Measurements from ENCODE around the gene PIGV.
"Not testable (repeated sequence)": the region's sequence is repeated elsewhere in the genome, so short reads cannot be mapped to it uniquely, and the experiment has no call there.

PIGV gene

DNA sequence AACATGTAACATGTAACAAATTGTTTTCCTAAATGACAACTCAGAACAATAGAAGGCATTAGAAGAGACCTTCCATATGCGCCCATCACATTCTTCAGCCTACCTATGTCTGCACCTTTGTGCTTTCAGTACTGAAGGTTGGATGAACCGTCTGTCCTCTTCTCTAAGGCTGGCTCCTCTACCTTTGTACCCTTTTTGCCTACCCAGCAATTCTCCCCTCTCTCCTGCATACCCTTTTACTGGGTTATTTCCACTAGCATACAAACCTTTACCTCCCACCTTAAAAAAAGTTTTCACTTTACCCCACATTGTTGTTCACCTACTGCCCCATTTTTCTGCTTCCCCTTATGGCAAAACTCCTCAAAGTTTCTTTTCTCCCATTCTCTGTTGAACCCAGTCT, 5.2 kb downstream of the PIGV start:
- Histone ChIP-seq H3K9me3 (ENCODE audit: control insufficient read depth, low read length) (no peaks in the 10 kb centered on the region), H3K4me3 (ENCODE audit: extremely low read depth, insufficient read depth, low read length, poor library complexity, severe bottlenecking) (no peak overlapping the region), H3K27ac (ENCODE audit: low read depth, low read length, severe bottlenecking) (no peak overlapping the region), H3K4me1 (ENCODE audit: control insufficient read depth, insufficient read depth, low read length, poor library complexity, severe bottlenecking) (peaks cover 11% of the 10 kb centered on the region), H3K36me3 (ENCODE audit: control insufficient read depth, insufficient read depth, low read length) (peaks cover 22% of the 10 kb centered on the region)
- 94 to 100% methylated on average over 2 of the region's 2 CpGs for WGBS, 2 experiments (ENCODE audit: insufficient coverage in 2 of 2)

DNA sequence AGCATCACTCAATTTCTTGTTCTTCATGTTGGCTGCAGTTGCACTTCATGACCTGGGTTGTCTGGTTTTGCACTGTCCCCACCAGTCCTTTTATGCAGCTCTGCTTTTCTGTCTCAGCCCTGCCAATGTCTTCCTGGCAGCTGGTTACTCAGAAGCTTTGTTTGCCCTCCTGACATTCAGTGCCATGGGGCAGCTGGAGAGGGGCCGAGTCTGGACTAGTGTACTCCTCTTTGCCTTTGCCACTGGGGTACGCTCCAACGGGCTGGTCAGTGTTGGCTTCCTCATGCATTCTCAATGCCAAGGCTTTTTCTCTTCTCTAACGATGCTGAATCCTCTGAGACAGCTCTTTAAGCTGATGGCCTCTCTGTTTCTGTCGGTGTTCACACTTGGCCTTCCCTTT, 6.6 kb downstream of the PIGV start:
- Histone ChIP-seq H3K4me3 (ENCODE audit: extremely low read depth, insufficient read depth, low read length, poor library complexity, severe bottlenecking) (no peak overlapping the region), H3K36me3 (ENCODE audit: control insufficient read depth, insufficient read depth, low read length) (peaks cover 22% of the 10 kb centered on the region), H3K9me3 (ENCODE audit: control insufficient read depth, low read length) (no peaks in the 10 kb centered on the region), H3K4me1 (ENCODE audit: control insufficient read depth, insufficient read depth, low read length, poor library complexity, severe bottlenecking) (peaks cover 9% of the 10 kb centered on the region), H3K27ac (ENCODE audit: low read depth, low read length, severe bottlenecking) (no peak overlapping the region)
- 95 to 100% methylated on average over 5 of the region's 5 CpGs for WGBS, 2 experiments (ENCODE audit: insufficient coverage in 2 of 2)

- Histone ChIP-seq H3K36me3 (ENCODE audit: control insufficient read depth, insufficient read depth, low read length) (peaks cover 22% of the 10 kb centered on the region), H3K27ac (ENCODE audit: low read depth, low read length, severe bottlenecking) (no peak overlapping the region), H3K9me3 (ENCODE audit: control insufficient read depth, low read length) (no peaks in the 10 kb centered on the region), H3K4me1 (ENCODE audit: control insufficient read depth, insufficient read depth, low read length, poor library complexity, severe bottlenecking) (peaks cover 20% of the 10 kb centered on the region), H3K4me3 (ENCODE audit: extremely low read depth, insufficient read depth, low read length, poor library complexity, severe bottlenecking) (no peak overlapping the region)
- 92 to 93% methylated on average over 2 of the region's 2 CpGs for WGBS, 2 experiments (ENCODE audit: insufficient coverage in 2 of 2)
Observed at GRCh38 chr1:26797627-26798026, 9.9 kb downstream of the PIGV start.

- H3K36me3 ChIP-seq (ENCODE audit: control insufficient read depth, insufficient read depth, low read length): peaks cover 18% of the 10 kb centered on the region
- 78 to 79% methylated on average over 2 to 4 of the region's 5 CpGs for WGBS, 2 experiments (ENCODE audit: insufficient coverage in 2 of 2)
- H3K4me3 ChIP-seq (ENCODE audit: extremely low read depth, insufficient read depth, low read length, poor library complexity, severe bottlenecking): no peak overlapping the region
- no peaks in the 10 kb centered on the region for H3K9me3 ChIP-seq (ENCODE audit: control insufficient read depth, low read length)
- peaks cover 20% of the 10 kb centered on the region for H3K4me1 ChIP-seq (ENCODE audit: control insufficient read depth, insufficient read depth, low read length, poor library complexity, severe bottlenecking)
- H3K27ac ChIP-seq (ENCODE audit: low read depth, low read length, severe bottlenecking): peak overlapping the region; percentile 81
Observed at GRCh38 chr1:26799479-26800142, 11.9 kb downstream of the PIGV start.

- not testable (repeated sequence) for H3K36me3 ChIP-seq (ENCODE audit: control insufficient read depth, insufficient read depth, low read length)
- 97 to 100% methylated on average over 14 to 20 of the region's 36 CpGs for WGBS, 2 experiments (ENCODE audit: insufficient coverage in 2 of 2)
Observed at GRCh38 chr1:26803932-26804331, 16.2 kb downstream of the PIGV start.

DNA sequence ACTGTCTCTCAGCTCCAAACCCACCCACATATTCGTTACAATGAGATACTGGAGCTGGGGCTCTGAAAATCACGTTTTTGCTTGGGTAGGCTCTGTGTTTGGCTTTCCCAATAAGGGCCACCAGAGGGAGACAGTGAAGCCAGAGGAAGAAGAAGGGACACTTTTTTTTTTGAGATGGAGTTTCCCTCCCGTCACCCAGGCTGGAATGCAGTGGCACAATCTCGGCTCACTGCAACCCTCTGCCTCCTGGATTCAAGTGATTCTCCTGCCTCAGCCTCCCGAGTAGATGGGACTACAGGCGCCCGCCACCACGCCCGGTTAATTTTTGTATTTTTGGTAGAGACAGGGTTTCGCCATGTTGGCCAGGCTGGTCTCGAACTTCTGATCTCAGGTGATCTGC, 22.4 kb downstream of the PIGV start:
- not testable (repeated sequence) for H3K4me1 ChIP-seq (ENCODE audit: control insufficient read depth, insufficient read depth, low read length, poor library complexity, severe bottlenecking); H3K27ac ChIP-seq (ENCODE audit: low read depth, low read length, severe bottlenecking); H3K36me3 ChIP-seq (ENCODE audit: control insufficient read depth, insufficient read depth, low read length); H3K4me3 ChIP-seq (ENCODE audit: extremely low read depth, insufficient read depth, low read length, poor library complexity, severe bottlenecking); H3K9me3 ChIP-seq (ENCODE audit: control insufficient read depth, low read length)
- 79 to 86% methylated on average over 7 to 8 of the region's 11 CpGs for WGBS, 2 experiments (ENCODE audit: insufficient coverage in 2 of 2)

More at GRCh38 chr1:26803932-26804331, 16.2 kb downstream of the PIGV start:
- H3K9me3 ChIP-seq (ENCODE audit: control insufficient read depth, low read length); H3K4me3 ChIP-seq (ENCODE audit: extremely low read depth, insufficient read depth, low read length, poor library complexity, severe bottlenecking); H3K27ac ChIP-seq (ENCODE audit: low read depth, low read length, severe bottlenecking): not testable (repeated sequence)
- peaks cover 18% of the 10 kb centered on the region for H3K4me1 ChIP-seq (ENCODE audit: control insufficient read depth, insufficient read depth, low read length, poor library complexity, severe bottlenecking)

- 74 to 88% methylated on average over 3 of the region's 4 CpGs for WGBS, 2 experiments (ENCODE audit: insufficient coverage in 2 of 2)
Observed at GRCh38 chr1:26811057-26811456, 23.3 kb downstream of the PIGV start.

DNA sequence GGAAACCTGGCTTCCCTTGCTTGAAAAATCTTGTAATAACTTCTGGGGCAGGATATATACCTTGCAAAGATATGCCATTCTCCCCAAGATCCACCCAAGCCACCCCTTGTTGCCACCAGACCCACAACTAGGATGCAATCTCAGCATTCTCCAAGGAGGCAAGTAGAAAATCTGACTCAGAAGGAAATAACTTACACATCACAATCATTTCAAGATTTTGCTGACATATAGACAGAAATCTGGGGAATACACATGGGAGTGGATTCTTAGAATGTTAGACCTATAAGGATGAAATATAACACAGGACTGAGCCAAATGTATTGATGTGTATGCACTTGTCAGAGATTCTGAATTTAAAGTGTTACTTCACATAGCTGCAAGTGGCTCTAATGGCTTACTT, 24.0 kb downstream of the PIGV start:
- Histone ChIP-seq H3K4me1 (ENCODE audit: control insufficient read depth, insufficient read depth, low read length, poor library complexity, severe bottlenecking) (no peaks in the 10 kb centered on the region), H3K9me3 (ENCODE audit: control insufficient read depth, low read length) (no peaks in the 10 kb centered on the region), H3K4me3 (ENCODE audit: extremely low read depth, insufficient read depth, low read length, poor library complexity, severe bottlenecking) (no peak overlapping the region), H3K36me3 (ENCODE audit: control insufficient read depth, insufficient read depth, low read length) (no peaks in the 10 kb centered on the region), H3K27ac (ENCODE audit: low read depth, low read length, severe bottlenecking) (no peak overlapping the region)

More at GRCh38 chr1:26811057-26811456, 23.3 kb downstream of the PIGV start:
- no peaks in the 10 kb centered on the region for H3K9me3 ChIP-seq (ENCODE audit: control insufficient read depth, low read length)
- no peak overlapping the region for H3K4me3 ChIP-seq (ENCODE audit: extremely low read depth, insufficient read depth, low read length, poor library complexity, severe bottlenecking)
- no peak overlapping the region for H3K27ac ChIP-seq (ENCODE audit: low read depth, low read length, severe bottlenecking)
- H3K36me3 ChIP-seq (ENCODE audit: control insufficient read depth, insufficient read depth, low read length): no peaks in the 10 kb centered on the region
- no peaks in the 10 kb centered on the region for H3K4me1 ChIP-seq (ENCODE audit: control insufficient read depth, insufficient read depth, low read length, poor library complexity, severe bottlenecking)

- H3K4me3 ChIP-seq (ENCODE audit: extremely low read depth, insufficient read depth, low read length, poor library complexity, severe bottlenecking): no peak overlapping the region
- 100% methylated on average over 1 of the region's 2 CpGs; no CpG with 5 or more reads in 1 of the 2 experiments for WGBS, 2 experiments (ENCODE audit: insufficient coverage in 2 of 2)
- H3K27ac ChIP-seq (ENCODE audit: low read depth, low read length, severe bottlenecking): no peak overlapping the region
- H3K4me1 ChIP-seq (ENCODE audit: control insufficient read depth, insufficient read depth, low read length, poor library complexity, severe bottlenecking): no peaks in the 10 kb centered on the region
- H3K9me3 ChIP-seq (ENCODE audit: control insufficient read depth, low read length): no peaks in the 10 kb centered on the region
- H3K36me3 ChIP-seq (ENCODE audit: control insufficient read depth, insufficient read depth, low read length): no peaks in the 10 kb centered on the region
Observed at GRCh38 chr1:26814377-26814776, 26.6 kb downstream of the PIGV start.

DNA sequence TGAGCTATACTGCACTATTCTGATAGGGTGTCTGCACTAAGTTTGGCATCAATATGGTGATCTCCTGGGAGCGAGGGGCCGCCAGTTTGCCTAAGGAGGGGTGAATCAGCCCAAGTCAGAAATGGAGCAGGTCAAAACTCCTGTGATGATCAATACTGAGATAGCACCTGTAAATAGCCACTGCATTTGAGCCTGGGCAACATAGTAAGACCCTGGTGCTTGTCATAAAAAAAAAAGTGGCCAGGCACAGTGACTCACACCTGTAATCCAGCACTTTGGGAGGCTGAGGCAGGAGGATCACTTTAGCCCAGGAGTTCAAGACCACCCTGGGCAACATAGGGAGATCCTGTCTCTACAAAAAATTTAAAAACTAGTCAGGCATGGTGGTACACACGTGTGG, 27.1 kb downstream of the PIGV start:
- Histone ChIP-seq H3K4me3 (ENCODE audit: extremely low read depth, insufficient read depth, low read length, poor library complexity, severe bottlenecking) (no peak overlapping the region), H3K4me1 (ENCODE audit: control insufficient read depth, insufficient read depth, low read length, poor library complexity, severe bottlenecking) (no peaks in the 10 kb centered on the region), H3K36me3 (ENCODE audit: control insufficient read depth, insufficient read depth, low read length) (no peaks in the 10 kb centered on the region), H3K27ac (ENCODE audit: low read depth, low read length, severe bottlenecking) (no peak overlapping the region), H3K9me3 (ENCODE audit: control insufficient read depth, low read length) (no peaks in the 10 kb centered on the region)
- 95 to 100% methylated on average over 3 of the region's 3 CpGs for WGBS, 2 experiments (ENCODE audit: insufficient coverage in 2 of 2)

DNA sequence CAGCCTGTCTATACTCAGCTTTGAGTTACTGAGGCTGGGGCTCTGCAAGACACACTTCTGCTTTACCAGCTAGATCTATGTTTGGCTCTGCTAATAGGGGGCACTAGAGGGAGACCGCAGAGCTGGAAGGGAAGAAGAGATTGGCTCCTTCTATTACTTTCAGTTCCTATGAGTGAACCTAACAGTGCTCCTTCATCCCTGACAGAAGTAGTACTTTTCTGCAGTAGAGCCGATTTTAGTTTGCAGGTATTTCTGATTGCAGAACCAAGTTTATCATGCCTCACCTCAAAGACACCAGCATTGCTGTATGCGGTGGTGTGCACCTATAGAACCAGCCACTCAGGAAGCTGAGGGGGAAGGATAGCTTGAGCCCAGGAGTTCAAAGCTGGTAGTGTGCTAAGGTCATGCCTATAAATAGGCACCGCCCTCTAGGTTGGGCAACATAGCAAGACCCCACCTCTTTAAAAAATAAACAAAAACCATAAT, 33.1 kb downstream of the PIGV start:
- Histone ChIP-seq H3K36me3 (ENCODE audit: control insufficient read depth, insufficient read depth, low read length) (no peaks in the 10 kb centered on the region), H3K9me3 (ENCODE audit: control insufficient read depth, low read length) (no peaks in the 10 kb centered on the region), H3K4me1 (ENCODE audit: control insufficient read depth, insufficient read depth, low read length, poor library complexity, severe bottlenecking) (peaks cover 11% of the 10 kb centered on the region), H3K4me3 (ENCODE audit: extremely low read depth, insufficient read depth, low read length, poor library complexity, severe bottlenecking) (no peak overlapping the region), H3K27ac (ENCODE audit: low read depth, low read length, severe bottlenecking) (no peak overlapping the region)
- 90 to 96% methylated on average over 3 to 4 of the region's 4 CpGs for WGBS, 2 experiments (ENCODE audit: insufficient coverage in 2 of 2)
